SU-DHL-6 (cell line): ENCODE results near the gene REEP5.

Experiments used
- CTCF ChIP-seq: fragments of 200-600 bp; sonication (generic); IDR thresholded peaks from one replicate; pipeline ENCODE4 v1.5.1; 2017; ENCODE audit warnings: antibody characterized with exemption, mild to moderate bottlenecking, low read length, moderate library complexity; ENCODE audit not compliant: insufficient read depth, poor library complexity, severe bottlenecking
- EZH2phosphoT487 ChIP-seq: fragments of 200-600 bp; sonication (generic), shearing (Covaris generic); conservative IDR thresholded peaks from 2 replicates; pipeline ENCODE4 v1.6.1; 2018; ENCODE audit warnings: mild to moderate bottlenecking, antibody characterized with exemption, low read length, moderate library complexity, mixed read lengths

- TF ChIP-seq CTCF (no peak), EZH2phosphoT487 (no peak)
Measured at GRCh38 chr5:112923988-112924387, 2.0 kb upstream of the REEP5 start.
